ENCODE data around the gene AGAP6. TPM values are rescaled to one million over a fixed set of nuclear protein-coding genes. Genes with fewer than 3 reads are reported as not detected.
"Not testable (repeated sequence)": the region's sequence is repeated elsewhere in the genome, so short reads cannot be mapped to it uniquely, and the experiment has no call there.

Gene AGAP6
- total RNA-seq, 1 experiment from 2014 or later, result 14.4 TPM

GRCh38 chr10:50055494-50056292, 67.5 kb downstream of the AGAP6 start:
- DNase-seq (ENCODE audit: low read depth, low spot score); H3K36me3 ChIP-seq (ENCODE audit: control insufficient read depth, insufficient read depth, low read length); H3K4me1 ChIP-seq (ENCODE audit: control insufficient read depth, insufficient read depth, low read length); CTCF ChIA-PET; POLR2A ChIA-PET; in situ Hi-C loops (cut with HindIII; ENCODE audit: low pct_unique_long_range_greater_than_20kb, low sequenced_read_pairs); BruUV-seq (replicated peaks); H3K9me3 ChIP-seq (ENCODE audit: control insufficient read depth, insufficient read depth, low read depth, low read length); H3K27me3 ChIP-seq (ENCODE audit: control insufficient read depth, insufficient read depth, low read length); H3K27ac ChIP-seq (ENCODE audit: low read length); ATAC-seq; intact Hi-C loops (cut with micrococcal nuclease; ENCODE audit: unreplicated experiment); H3K4me3 ChIP-seq (ENCODE audit: low read depth in 2 of 2, low read length in 2 of 2): not testable (repeated sequence)

- H3K9me3 ChIP-seq (ENCODE audit: control insufficient read depth, insufficient read depth, low read depth, low read length); POLR2A ChIA-PET; CTCF ChIA-PET; BruUV-seq (replicated peaks); H3K27me3 ChIP-seq (ENCODE audit: control insufficient read depth, insufficient read depth, low read length); H3K36me3 ChIP-seq (ENCODE audit: control insufficient read depth, insufficient read depth, low read length); H3K4me1 ChIP-seq (ENCODE audit: control insufficient read depth, insufficient read depth, low read length); intact Hi-C loops (cut with micrococcal nuclease; ENCODE audit: unreplicated experiment); in situ Hi-C loops (cut with HindIII; ENCODE audit: low pct_unique_long_range_greater_than_20kb, low sequenced_read_pairs); ATAC-seq; DNase-seq (ENCODE audit: low read depth, low spot score); H3K27ac ChIP-seq (ENCODE audit: low read length); H3K4me3 ChIP-seq (ENCODE audit: low read depth in 2 of 2, low read length in 2 of 2): not testable (repeated sequence)
Measured at GRCh38 chr10:50056654-50057053, 68.4 kb downstream of the AGAP6 start.

GRCh38 chr10:50058727-50059126, 70.5 kb downstream of the AGAP6 start:
- in situ Hi-C loops (cut with HindIII; ENCODE audit: low pct_unique_long_range_greater_than_20kb, low sequenced_read_pairs); ATAC-seq; H3K27me3 ChIP-seq (ENCODE audit: control insufficient read depth, insufficient read depth, low read length); H3K36me3 ChIP-seq (ENCODE audit: control insufficient read depth, insufficient read depth, low read length); H3K4me3 ChIP-seq (ENCODE audit: low read depth in 2 of 2, low read length in 2 of 2); CTCF ChIA-PET; intact Hi-C loops (cut with micrococcal nuclease; ENCODE audit: unreplicated experiment); H3K27ac ChIP-seq (ENCODE audit: low read length); H3K9me3 ChIP-seq (ENCODE audit: control insufficient read depth, insufficient read depth, low read depth, low read length); DNase-seq (ENCODE audit: low read depth, low spot score); POLR2A ChIA-PET; H3K4me1 ChIP-seq (ENCODE audit: control insufficient read depth, insufficient read depth, low read length); BruUV-seq (replicated peaks): not testable (repeated sequence)

- POLR2A ChIA-PET; H3K4me3 ChIP-seq (ENCODE audit: low read depth in 2 of 2, low read length in 2 of 2); H3K27me3 ChIP-seq (ENCODE audit: control insufficient read depth, insufficient read depth, low read length); intact Hi-C loops (cut with micrococcal nuclease; ENCODE audit: unreplicated experiment); BruUV-seq (replicated peaks); H3K27ac ChIP-seq (ENCODE audit: low read length); H3K36me3 ChIP-seq (ENCODE audit: control insufficient read depth, insufficient read depth, low read length); ATAC-seq; H3K9me3 ChIP-seq (ENCODE audit: control insufficient read depth, insufficient read depth, low read depth, low read length); in situ Hi-C loops (cut with HindIII; ENCODE audit: low pct_unique_long_range_greater_than_20kb, low sequenced_read_pairs); CTCF ChIA-PET; DNase-seq (ENCODE audit: low read depth, low spot score); H3K4me1 ChIP-seq (ENCODE audit: control insufficient read depth, insufficient read depth, low read length): not testable (repeated sequence)
Measured at GRCh38 chr10:50059946-50060345, 71.7 kb downstream of the AGAP6 start.

Other genes with a start within 250 kb of the AGAP6 start
- 1.3 TPM for gene OGDHL, start 226.1 kb upstream of the AGAP6 start, total RNA-seq (2021; ENCODE audit: unreplicated experiment)
- 39.9 TPM for gene PARG, start 46.4 kb upstream of the AGAP6 start, total RNA-seq (2021; ENCODE audit: unreplicated experiment)
- gene TIMM23B, start 46.4 kb upstream of the AGAP6 start, total RNA-seq (2021; ENCODE audit: unreplicated experiment), result 18.8 TPM
- gene WASHC2A, start 79.5 kb downstream of the AGAP6 start, total RNA-seq (2021; ENCODE audit: unreplicated experiment), result 67.0 TPM